HCT116 (cell line): ENCODE measurements around the gene SETD6. TPM values are rescaled to one million over a fixed set of nuclear protein-coding genes. Genes with fewer than 3 reads are reported as not detected.

Experiments
- ATAC-seq: fragments of 200-7000 bp; cut with Tn5 transposase; 2 replicates; pipeline ENCODE4 v1.9.1; 2020; ENCODE audit warnings: mild to moderate bottlenecking, moderate library complexity
- BruUV-seq: library from RNA; stranded (reverse); fragments of 400-500 nt; replicated peaks from 2 replicates; lab custom pipeline; 2021; lab: Mats Ljungman, UMichigan
- CTCF ChIA-PET: fragments of 300-600 bp; sonication (Branson Sonifier 250); formaldehyde crosslinking; loops from one replicate; lab custom pipeline; 2021; ENCODE audit warnings: antibody characterized with exemption; lab: Charles Lee
- POLR2A ChIA-PET: fragments of 300-600, 350-600 bp; sonication (Branson Sonifier 250); formaldehyde crosslinking; loops from one replicate; lab custom pipeline; 2021; ENCODE audit warnings: antibody characterized with exemption; lab: Charles Lee
- RAD21 ChIA-PET, 2 experiments: fragments of 300-600 bp; sonication (Branson Sonifier 250); formaldehyde crosslinking; loops; one replicate each; lab custom pipeline; 2023; ENCODE audit warnings: low total read pairs in 2 of 2; ENCODE audit not compliant: uncharacterized antibody in 2 of 2, unreplicated experiment in 2 of 2, low non-redundant PET in 1 of 2; lab: Charles Lee
- DNase-seq: peaks from one replicate; pipeline ENCODE4 v3.0.0-alpha.2; 2010; ENCODE audit warnings: low read depth, low spot score
- H2AFZ ChIP-seq: fragments of 200-600 bp; shearing (Covaris generic), sonication (generic); 2 replicates; pipeline ENCODE4 v1.6.1; 2017; ENCODE audit warnings: low read depth, mixed run types, mixed read lengths, antibody characterized with exemption, low read length; ENCODE audit not compliant: poor library complexity, severe bottlenecking
- H3K27ac ChIP-seq: 2 replicates; pipeline ENCODE4 v1.5.1; 2012; ENCODE audit warnings: low read depth, low read length
- H3K27me3 ChIP-seq: fragments of 200-600 bp; sonication (generic); 2 replicates; pipeline ENCODE4 v1.6.1; 2016; ENCODE audit warnings: mixed run types, low read length, mixed read lengths; ENCODE audit not compliant: insufficient read depth
- H3K36me3 ChIP-seq, 2 experiments: fragments of 200-500 bp in 1 of 2; fragments of 200-600 bp in 1 of 2; sonication (Bioruptor generic) in 1 of 2; sonication (generic) in 1 of 2; 2 replicates each; pipeline versions ENCODE4 v1.5.1 to v1.6.1; 2014 to 2016; ENCODE audit warnings: low read length in 2 of 2, inconsistent platforms in 1 of 2, mixed read lengths in 1 of 2, mixed run types in 1 of 2; ENCODE audit not compliant: insufficient read depth in 2 of 2, control insufficient read depth in 1 of 2
- H3K4me1 ChIP-seq, 2 experiments: fragments of 200-600 bp in 1 of 2; sonication (generic) in 1 of 2; 2 replicates each; pipeline versions ENCODE4 v1.5.1 to v1.6.1; 2012 to 2017; ENCODE audit warnings: low read length in 2 of 2, inconsistent platforms in 1 of 2, mild to moderate bottlenecking in 1 of 2, mixed read lengths in 1 of 2, mixed run types in 1 of 2, moderate library complexity in 1 of 2; ENCODE audit not compliant: insufficient read depth in 2 of 2, control insufficient read depth in 1 of 2
- H3K4me2 ChIP-seq: fragments of 200-600 bp; sonication (generic); 2 replicates; pipeline ENCODE4 v1.6.1; 2017; ENCODE audit warnings: mixed run types, low read length, mixed read lengths
- H3K4me3 ChIP-seq, 2 experiments: fragments of 200-600 bp in 1 of 2; sonication (generic) in 1 of 2; replicated peaks in 1 of 2; 2 replicates each; pipeline ENCODE4 v1.5.1; 2011 to 2016; ENCODE audit warnings: low read length in 2 of 2, control low read depth in 1 of 2, low read depth in 1 of 2, mild to moderate bottlenecking in 1 of 2, mixed read lengths in 1 of 2, mixed run types in 1 of 2
- H3K79me2 ChIP-seq: fragments of 200-600 bp; sonication (generic); 2 replicates; pipeline ENCODE4 v1.6.1; 2017; ENCODE audit warnings: mild to moderate bottlenecking, mixed run types, low read length, moderate library complexity, mixed read lengths; ENCODE audit not compliant: insufficient read depth
- H3K9ac ChIP-seq: fragments of 200-600 bp; sonication (generic); 2 replicates; pipeline ENCODE4 v1.6.1; 2016; ENCODE audit warnings: low read length, mixed read lengths
- H3K9me2 ChIP-seq: fragments of 200-600 bp; sonication (generic), shearing (Covaris generic); 2 replicates; pipeline ENCODE4 v1.6.1; 2017; ENCODE audit warnings: mixed run types, mild to moderate bottlenecking, moderate library complexity; ENCODE audit not compliant: insufficient read depth
- H3K9me3 ChIP-seq, 2 experiments: fragments of 200-500 bp in 1 of 2; fragments of 200-600 bp in 1 of 2; sonication (Bioruptor generic) in 1 of 2; sonication (generic) in 1 of 2; 2 replicates each; pipeline ENCODE4 v1.6.1; 2014 to 2017; ENCODE audit warnings: low read length in 2 of 2, mixed read lengths in 2 of 2, inconsistent platforms in 1 of 2, low read depth in 1 of 2, mild to moderate bottlenecking in 1 of 2, mixed run types in 1 of 2, moderate library complexity in 1 of 2; ENCODE audit not compliant: control insufficient read depth in 1 of 2, insufficient read depth in 1 of 2
- H4K20me1 ChIP-seq: fragments of 200-600 bp; sonication (generic), shearing (Covaris generic); 2 replicates; pipeline ENCODE4 v1.6.1; 2017; ENCODE audit warnings: mixed run types, mild to moderate bottlenecking, moderate library complexity; ENCODE audit not compliant: insufficient read depth
- CEBPB ChIP-seq: IDR thresholded peaks from 2 replicates; pipeline ENCODE4 v1.6.1; 2012; ENCODE audit warnings: low read depth
- ELF1 ChIP-seq: IDR thresholded peaks from 2 replicates; pipeline ENCODE4 v1.6.1; 2012; ENCODE audit warnings: low read depth, borderline replicate concordance
- EZH2 ChIP-seq: fragments of 200-600 bp; sonication (generic); IDR thresholded peaks from 2 replicates; pipeline ENCODE4 v1.6.1; 2017; ENCODE audit warnings: antibody characterized with exemption, mixed run types
- POLR2A ChIP-seq: IDR thresholded peaks from 2 replicates; pipeline ENCODE4 v1.7.0; 2011; ENCODE audit warnings: borderline replicate concordance; ENCODE audit not compliant: insufficient read depth, insufficient read length; ENCODE audit errors: extremely low read depth
- RAD21 ChIP-seq: IDR thresholded peaks from 2 replicates; pipeline ENCODE4 v1.6.1; 2012; ENCODE audit warnings: low read depth, mild to moderate bottlenecking
- ZBTB33 ChIP-seq: IDR thresholded peaks from 2 replicates; pipeline ENCODE4 v1.6.1; 2011; ENCODE audit warnings: mild to moderate bottlenecking, low read length, moderate library complexity; ENCODE audit not compliant: insufficient replicate concordance; ENCODE audit errors: extremely low read depth
- intact Hi-C: fragments of 100-400 bp; cut with micrococcal nuclease; formaldehyde crosslinking; loops from 2 replicates; pipeline ENCODE4 v1.10.0; 2022
- total RNA-seq: library from RNA; stranded (reverse); gene quantifications from one replicate; pipeline ENCODE4 v1.2.1, GENCODE V29; 2021; ENCODE audit not compliant: unreplicated experiment

Gene SETD6
- total RNA-seq, 1 experiment from 2014 or later = 26.6 TPM

DNA sequence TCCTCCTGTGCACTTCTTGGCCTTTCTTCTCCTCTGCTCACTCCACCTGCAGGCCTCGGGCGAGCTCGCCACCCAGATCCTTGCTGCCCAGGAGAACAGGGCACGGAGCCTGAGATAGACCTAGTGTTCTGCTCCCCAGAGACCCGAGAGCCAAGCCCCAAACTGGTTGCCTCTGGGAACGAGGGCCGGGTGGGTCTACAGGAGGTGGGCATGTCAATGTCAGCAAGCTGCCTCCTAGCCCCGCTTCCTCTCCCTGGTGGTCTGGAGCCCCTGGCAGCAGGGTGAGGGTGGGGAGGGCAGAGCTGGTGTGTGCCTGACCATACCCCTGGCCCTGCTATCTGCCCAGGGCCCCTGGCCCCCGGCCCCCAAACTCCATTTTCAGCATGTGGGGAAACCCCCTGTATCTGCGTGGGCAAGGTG is 16.2 kb upstream of the SETD6 start:
- DNase-seq (no peak), ATAC-seq (no peak)
- no peak for TF ChIP-seq ZBTB33
- no peak for TF ChIP-seq CEBPB
- TF ChIP-seq ELF1 = no peak
- TF ChIP-seq EZH2 = no peak
- no peak for TF ChIP-seq RAD21
- no peak for TF ChIP-seq POLR2A
- CTCF ChIA-PET = interaction anchor here (1.0 to 1.9 kb wide), 5 partner anchors 10 to 257 kb away, joined by 3 to 13 read pairs (median 10); no protein-coding TSS in a partner anchor
- H3K36me3 ChIP-seq = no peaks in the 10 kb centered on the region
- H3K4me1 ChIP-seq = peaks cover 4 to 41% of the 10 kb centered on the region in 2 experiments; a peak in 3 of 4 replicates
- H4K20me1 ChIP-seq = no peaks in the 10 kb centered on the region
- H2AFZ ChIP-seq = no peak overlapping the region
- intact Hi-C loops = loop anchor here (5.0 kb wide), 1 partner anchor 163 kb away; no protein-coding TSS in a partner anchor
- RAD21 ChIA-PET = no interaction called here
- no peaks in the 10 kb centered on the region for H3K9me3 ChIP-seq
- no peaks in the 10 kb centered on the region for H3K9me2 ChIP-seq
- H3K4me3 ChIP-seq = no peak overlapping the region
- POLR2A ChIA-PET = interaction anchor here (0.9 to 1.2 kb wide), 2 partner anchors 11 to 162 kb away, joined by 3 to 6 read pairs; no protein-coding TSS in a partner anchor
- H3K9ac ChIP-seq = no peak overlapping the region
- no peaks in the 10 kb centered on the region for H3K79me2 ChIP-seq
- H3K27ac ChIP-seq = no peak overlapping the region
- no peaks in the 10 kb centered on the region for H3K27me3 ChIP-seq
- no TSS peak for BruUV-seq
- H3K4me2 ChIP-seq = peak overlapping the region; percentile 84
